GM21717 (cell line): ENCODE results near the gene LRRC27.

Experiments
- ATAC-seq: cut with Tn5 transposase; IDR thresholded peaks from one replicate; pipeline ENCODE4 v1.9.1; 2021; ENCODE audit warnings: mild to moderate bottlenecking, moderate library complexity; ENCODE audit not compliant: unreplicated experiment

The LRRC27 gene

GRCh38 chr10:132399117-132400035 is 67.4 kb downstream of the LRRC27 start:
- no peak for ATAC-seq

DNA sequence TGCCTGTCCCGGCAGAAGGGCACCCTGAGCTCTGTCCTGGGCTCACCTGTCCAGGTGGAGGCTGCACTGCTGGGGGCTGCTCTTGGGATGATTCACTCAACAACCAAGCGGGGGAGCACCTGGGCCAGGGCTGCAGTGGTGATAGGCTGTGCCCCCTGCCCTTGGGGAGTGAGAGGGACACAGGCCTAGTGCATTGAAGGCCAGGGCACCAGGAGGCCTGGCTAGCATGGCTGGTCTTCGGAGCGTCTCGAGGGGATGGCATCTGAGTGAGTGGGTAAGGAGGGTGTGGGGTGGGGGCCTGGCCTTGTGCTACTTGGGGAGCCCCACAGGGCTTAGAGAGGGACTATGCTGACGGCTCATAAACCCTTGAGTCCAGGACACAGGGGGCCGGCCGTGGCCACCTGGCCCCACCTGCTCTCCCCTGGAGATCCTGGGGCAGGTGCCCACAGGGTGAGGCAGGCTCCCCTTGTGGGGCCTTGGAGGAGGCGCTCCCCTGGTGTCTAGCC is 68.1 kb downstream of the LRRC27 start:
- no peak for ATAC-seq

GRCh38 chr10:132400547-132401151 is 68.7 kb downstream of the LRRC27 start:
- ATAC-seq, result no peak

GRCh38 chr10:132401401-132402118 is 69.6 kb downstream of the LRRC27 start:
- no peak for ATAC-seq

GRCh38 chr10:132402781-132403241 is 70.8 kb downstream of the LRRC27 start:
- no peak for ATAC-seq

DNA sequence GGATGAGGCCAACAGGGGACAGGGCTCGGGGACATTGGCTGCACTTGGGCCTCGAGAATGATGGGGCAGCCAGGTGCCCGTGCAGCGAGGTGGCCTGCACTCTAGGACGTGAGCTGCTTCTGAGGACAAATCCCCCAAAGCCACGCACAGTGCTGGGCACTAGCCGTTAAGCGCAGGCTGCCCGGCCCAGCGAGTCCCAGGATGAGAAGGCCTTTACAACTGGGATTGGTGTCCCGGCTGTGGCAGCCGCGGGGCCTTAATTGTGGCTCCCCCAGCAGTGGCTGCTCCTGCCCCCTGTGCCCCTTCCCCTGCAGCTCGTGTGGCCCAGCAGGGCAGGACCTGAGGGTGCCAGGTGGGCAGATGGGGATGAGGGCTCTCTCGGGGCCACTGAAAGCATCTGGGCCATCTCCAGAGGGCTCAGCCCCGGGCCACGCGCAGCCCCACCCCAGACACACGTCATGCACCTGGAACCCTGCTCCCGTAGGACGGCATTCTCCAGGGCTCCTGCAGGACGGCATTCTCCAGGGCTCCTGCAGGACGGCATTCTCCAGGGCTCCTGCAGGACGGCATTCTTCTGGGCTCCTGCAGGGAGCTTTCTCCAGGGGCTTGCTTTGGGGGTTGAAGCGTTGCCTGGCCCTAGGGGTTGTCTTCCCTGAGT is 71.6 kb downstream of the LRRC27 start:
- no peak for ATAC-seq

DNA sequence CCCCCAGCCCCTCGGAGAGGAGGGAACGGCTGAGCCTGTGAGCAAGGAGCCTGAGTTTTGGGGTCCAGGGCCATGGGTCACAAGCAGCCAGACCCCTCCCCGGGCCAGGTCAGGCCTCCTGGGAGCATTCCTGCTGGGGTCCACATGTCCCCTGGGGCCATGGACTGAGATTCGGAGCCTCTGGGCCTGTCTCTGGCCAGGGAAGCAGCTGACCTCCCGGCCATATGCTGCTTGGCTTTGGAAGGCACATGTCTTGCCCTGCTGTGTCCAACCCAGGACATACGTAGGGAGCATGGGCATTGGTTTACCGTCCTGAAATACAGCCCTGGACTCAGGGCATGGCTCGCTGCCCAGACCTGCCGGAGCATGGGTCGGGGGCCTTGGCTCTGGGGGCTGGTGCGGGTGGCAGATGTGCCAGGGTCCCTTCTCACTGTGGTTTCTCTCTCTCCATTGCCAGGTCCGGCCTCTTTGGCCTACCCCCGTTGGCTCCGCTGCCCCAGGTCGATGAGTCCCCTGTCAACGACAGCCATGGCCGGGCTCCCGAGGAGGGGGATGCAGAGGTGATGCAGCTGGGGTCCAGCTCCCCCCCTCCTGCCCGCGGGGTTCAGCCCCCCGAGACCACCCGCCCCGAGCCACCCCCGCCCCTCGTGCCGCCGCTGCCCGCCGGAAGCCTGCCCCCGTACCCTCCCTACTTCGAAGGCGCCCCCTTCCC is 72.3 kb downstream of the LRRC27 start:
- no peak for ATAC-seq

GRCh38 chr10:132404911-132405462 is 73.0 kb downstream of the LRRC27 start:
- ATAC-seq, result no peak

DNA sequence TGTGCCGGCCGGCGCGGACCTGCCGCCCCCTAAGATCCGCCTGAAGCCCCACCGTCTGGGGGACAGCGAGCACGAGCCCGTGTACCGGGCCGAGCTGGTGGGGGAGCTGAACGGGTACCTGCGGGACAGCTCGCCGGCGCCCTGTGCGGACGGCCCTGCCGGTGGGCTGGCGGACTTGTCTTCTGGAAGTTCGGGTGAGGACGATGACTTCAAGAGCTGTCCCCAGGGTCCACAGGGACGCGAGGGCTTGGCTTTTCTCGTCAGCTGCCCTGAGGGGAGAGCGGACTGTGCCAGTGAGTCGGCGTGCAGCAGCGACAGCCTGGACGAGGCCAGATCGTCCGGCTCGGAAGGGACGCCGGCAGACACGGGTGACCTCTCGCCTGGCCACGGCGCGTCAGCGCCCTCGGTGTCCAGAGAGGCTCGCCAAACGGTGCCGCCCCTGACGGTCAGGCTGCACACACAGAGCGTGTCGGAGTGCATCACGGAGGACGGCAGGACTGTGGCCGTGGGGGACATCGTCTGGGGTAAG is 73.5 kb downstream of the LRRC27 start:
- no peak for ATAC-seq

- ATAC-seq, result no peak
These were observed 74.2 kb downstream of the LRRC27 start for GRCh38 chr10:132406181-132406580.

GRCh38 chr10:132406750-132407149 is 74.8 kb downstream of the LRRC27 start:
- no peak for ATAC-seq

DNA sequence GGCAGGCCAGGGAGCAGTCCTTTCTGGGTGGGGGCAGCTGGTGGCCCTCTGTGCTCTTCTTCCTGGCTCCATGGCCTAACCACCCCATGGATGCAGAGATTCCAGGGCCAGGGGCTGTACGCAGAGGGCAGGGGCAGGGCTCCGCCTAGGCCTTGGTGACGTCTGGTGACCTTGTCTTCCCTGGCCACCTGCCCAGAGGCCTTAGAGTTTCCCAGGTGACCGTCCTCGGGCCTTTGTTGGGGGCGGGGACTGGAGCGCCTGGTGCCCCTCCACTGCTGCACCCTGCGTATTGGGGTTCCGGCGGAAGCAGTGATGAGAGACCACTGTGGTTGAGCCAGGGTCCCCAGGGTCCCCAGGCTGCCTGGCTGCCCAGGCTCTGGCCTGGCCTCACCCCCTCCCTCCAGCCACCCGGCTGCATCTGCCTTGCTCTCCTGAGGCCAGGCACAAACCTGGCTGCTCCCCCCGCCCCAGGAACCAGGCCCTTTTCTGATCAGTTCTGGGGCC is 75.3 kb downstream of the LRRC27 start:
- no peak for ATAC-seq

DNA sequence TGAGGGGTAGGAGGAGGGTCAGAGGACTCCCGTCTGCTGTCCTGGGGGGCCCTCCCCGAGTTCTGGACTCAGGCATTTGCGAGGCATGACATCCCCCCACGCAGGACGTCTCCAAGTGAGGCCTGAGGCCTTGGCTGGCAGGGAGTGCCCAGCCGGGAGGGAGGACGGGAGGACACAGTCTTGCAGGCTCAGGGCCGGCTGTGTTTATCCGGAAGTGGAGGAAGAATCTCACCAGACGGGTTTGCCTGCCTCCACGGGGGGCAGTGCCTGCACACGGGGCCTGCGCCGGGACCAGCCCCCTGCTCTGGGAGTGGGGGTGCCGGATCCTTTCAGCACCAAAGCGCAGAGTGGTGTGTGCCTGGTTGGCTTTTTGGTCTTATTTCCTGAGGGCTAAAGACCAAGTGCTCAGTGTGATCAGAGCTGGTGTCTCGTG is 75.9 kb downstream of the LRRC27 start:
- ATAC-seq, result no peak

- no peak for ATAC-seq
These were observed 76.4 kb downstream of the LRRC27 start for GRCh38 chr10:132408367-132408781.

DNA sequence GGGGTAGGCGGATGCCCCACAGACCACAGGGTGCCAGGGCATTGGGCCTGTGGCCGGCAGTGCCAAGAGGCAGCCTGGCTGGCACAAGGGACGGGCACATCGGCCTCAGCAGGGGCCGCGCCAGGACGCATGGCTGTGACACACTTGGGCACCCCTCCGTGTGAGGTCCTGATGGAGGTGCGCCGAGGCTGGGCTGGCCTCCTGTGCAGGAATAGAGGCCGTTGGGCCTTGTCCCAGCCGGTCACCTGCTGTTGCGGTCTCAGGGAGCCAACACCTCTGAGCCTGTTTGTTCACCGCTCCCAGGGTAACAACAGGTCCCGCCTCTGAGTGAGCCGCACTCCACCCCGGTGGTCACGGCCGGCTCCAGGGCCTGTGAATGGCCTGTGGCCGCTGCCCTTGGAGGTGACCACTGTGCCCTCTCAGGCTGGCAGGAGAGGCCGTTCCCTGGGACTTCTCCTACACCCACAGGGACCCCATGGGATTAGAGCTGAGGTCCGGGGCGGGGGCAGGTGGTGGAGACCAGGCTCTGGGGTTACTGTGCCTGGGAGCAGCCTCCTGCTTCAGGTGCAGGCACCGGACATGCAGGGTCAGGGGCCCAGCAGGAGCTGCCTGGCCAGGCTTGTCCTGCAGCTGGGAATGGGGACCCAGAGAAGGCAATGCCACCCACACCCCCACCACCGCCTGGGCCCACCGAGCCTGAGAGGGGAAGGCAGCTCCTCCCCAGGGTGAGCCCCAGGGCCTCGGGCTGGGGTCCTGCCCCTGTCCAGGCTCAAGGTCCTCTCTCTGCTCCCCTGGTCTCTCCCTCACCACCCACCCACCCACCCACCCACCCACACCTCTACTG is 77.1 kb downstream of the LRRC27 start:
- no peak for ATAC-seq

GRCh38 chr10:132409667-132410028 is 77.7 kb downstream of the LRRC27 start:
- ATAC-seq, result no peak

- no peak for ATAC-seq
These were observed 78.2 kb downstream of the LRRC27 start for GRCh38 chr10:132410056-132410778.
